Breast epithelium (tissue), 3 donors: ENCODE data around the gene C10orf95.

Experiments
- POLR2A ChIP-seq: fragments of 450-650 bp; IDR thresholded peaks from one replicate; pipeline ENCODE4 v1.6.1; 2016; ENCODE audit warnings: antibody characterized with exemption, mild to moderate bottlenecking, moderate library complexity
- TF ChIP-seq, protein P1 (sequence below), 3 donors: fragments of 450-650 bp; IDR thresholded peaks; one replicate each; pipeline ENCODE4 v1.5.1; 2016 to 2017; ENCODE audit warnings: antibody characterized with exemption in 3 of 3, mild to moderate bottlenecking in 3 of 3, moderate library complexity in 3 of 3

DNA sequence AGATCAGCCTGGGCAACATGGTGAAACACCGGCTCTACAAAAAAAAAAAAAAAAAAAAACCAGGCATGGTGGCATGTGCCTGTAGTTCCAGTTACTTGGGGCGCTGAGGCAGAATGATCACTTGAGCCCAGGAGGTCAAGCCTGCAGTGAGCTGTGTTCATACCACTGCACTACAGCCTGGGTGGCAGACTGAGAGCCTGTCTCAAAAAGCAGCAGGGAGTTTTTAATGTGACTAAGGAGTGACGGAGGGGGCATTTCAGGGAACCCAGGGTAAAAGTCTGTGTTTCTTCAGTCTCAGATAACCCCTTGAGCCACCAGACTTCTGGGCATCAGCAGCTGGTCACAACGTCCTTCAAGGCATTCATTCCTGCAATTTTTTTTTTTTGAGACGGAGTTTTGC, 2.2 kb upstream of the C10orf95 start:
- TF ChIP-seq POLR2A, result no peak
- TF ChIP-seq, protein P1, sequence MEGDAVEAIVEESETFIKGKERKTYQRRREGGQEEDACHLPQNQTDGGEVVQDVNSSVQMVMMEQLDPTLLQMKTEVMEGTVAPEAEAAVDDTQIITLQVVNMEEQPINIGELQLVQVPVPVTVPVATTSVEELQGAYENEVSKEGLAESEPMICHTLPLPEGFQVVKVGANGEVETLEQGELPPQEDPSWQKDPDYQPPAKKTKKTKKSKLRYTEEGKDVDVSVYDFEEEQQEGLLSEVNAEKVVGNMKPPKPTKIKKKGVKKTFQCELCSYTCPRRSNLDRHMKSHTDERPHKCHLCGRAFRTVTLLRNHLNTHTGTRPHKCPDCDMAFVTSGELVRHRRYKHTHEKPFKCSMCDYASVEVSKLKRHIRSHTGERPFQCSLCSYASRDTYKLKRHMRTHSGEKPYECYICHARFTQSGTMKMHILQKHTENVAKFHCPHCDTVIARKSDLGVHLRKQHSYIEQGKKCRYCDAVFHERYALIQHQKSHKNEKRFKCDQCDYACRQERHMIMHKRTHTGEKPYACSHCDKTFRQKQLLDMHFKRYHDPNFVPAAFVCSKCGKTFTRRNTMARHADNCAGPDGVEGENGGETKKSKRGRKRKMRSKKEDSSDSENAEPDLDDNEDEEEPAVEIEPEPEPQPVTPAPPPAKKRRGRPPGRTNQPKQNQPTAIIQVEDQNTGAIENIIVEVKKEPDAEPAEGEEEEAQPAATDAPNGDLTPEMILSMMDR (IDR thresholded peaks at IDR 0.05), result no peak
